T-helper 22 cell (primary cell): ENCODE results near the gene PPP3R2.
"Not testable (repeated sequence)": the region's sequence is repeated elsewhere in the genome, so short reads cannot be mapped to it uniquely, and the experiment has no call there.

Experiments used
- DNase-seq: peaks from one replicate; pipeline ENCODE4 v3.0.0-alpha.2; 2020; ENCODE audit warnings: low read depth

The PPP3R2 gene

GRCh38 chr9:101594796-101595195, at the start of gene PPP3R2:
Gene PPP3R2 (minus strand): TSS chr9:101594969. CDS start chr9:101594921, 48 bp downstream.
- DNase-seq: no peak

- DNase-seq: no peak
Measured at GRCh38 chr9:101639785-101640665, 45.3 kb upstream of the PPP3R2 start.

GRCh38 chr9:101639311-101639710, 44.5 kb upstream of the PPP3R2 start:
- no peak for DNase-seq

- DNase-seq: no peak
Measured at GRCh38 chr9:101636247-101636646, 41.5 kb upstream of the PPP3R2 start.

GRCh38 chr9:101635473-101635872, 40.7 kb upstream of the PPP3R2 start:
- DNase-seq: no peak

GRCh38 chr9:101634741-101635409, 40.1 kb upstream of the PPP3R2 start:
- DNase-seq: no peak

- DNase-seq: no peak
Measured at GRCh38 chr9:101632611-101633010, 37.8 kb upstream of the PPP3R2 start.

- no peak for DNase-seq
Measured at GRCh38 chr9:101631892-101632291, 37.1 kb upstream of the PPP3R2 start.

GRCh38 chr9:101629636-101630035, 34.9 kb upstream of the PPP3R2 start:
- no peak for DNase-seq

GRCh38 chr9:101628173-101628572, 33.4 kb upstream of the PPP3R2 start:
- no peak for DNase-seq

- DNase-seq: no peak
Measured at GRCh38 chr9:101626295-101626694, 31.5 kb upstream of the PPP3R2 start.

- DNase-seq: no peak
Measured at GRCh38 chr9:101625876-101626275, 31.1 kb upstream of the PPP3R2 start.

GRCh38 chr9:101620452-101620851, 25.7 kb upstream of the PPP3R2 start:
- DNase-seq: no peak

- DNase-seq: no peak
Measured at GRCh38 chr9:101618698-101619097, 23.9 kb upstream of the PPP3R2 start.

- DNase-seq: no peak
Measured at GRCh38 chr9:101605547-101605946, 10.8 kb upstream of the PPP3R2 start.

- DNase-seq: no peak
Measured at GRCh38 chr9:101604296-101604695, 9.5 kb upstream of the PPP3R2 start.

GRCh38 chr9:101601904-101602765, 7.4 kb upstream of the PPP3R2 start:
- no peak for DNase-seq

GRCh38 chr9:101593345-101593744, 1.4 kb downstream of the PPP3R2 start:
- no peak for DNase-seq

- DNase-seq: no peak
Measured at GRCh38 chr9:101592788-101593187, 2.0 kb downstream of the PPP3R2 start.

GRCh38 chr9:101591787-101592446, 2.9 kb downstream of the PPP3R2 start:
- DNase-seq: no peak

- no peak for DNase-seq
Measured at GRCh38 chr9:101590901-101591300, 3.9 kb downstream of the PPP3R2 start.

GRCh38 chr9:101590074-101590473, 4.7 kb downstream of the PPP3R2 start:
- DNase-seq: not testable (repeated sequence)
